ENCODE measurements around the gene SIM1. TPM values are rescaled to one million over a fixed set of nuclear protein-coding genes. Genes with fewer than 3 reads are reported as not detected.

The SIM1 gene
- total and polyA plus RNA-seq, 2 of the 8 experiments (the other 6 are each of a cell fraction or from before 2014, with no cell fraction given), result 0.02 to 0.39 TPM

GRCh38 chr6:100447900-100448748 is 16.6 kb downstream of the SIM1 start (continued):
- TF ChIP-seq CTBP2 (IDR thresholded peaks at IDR 0.05; ENCODE audit: borderline replicate concordance, insufficient read depth, insufficient read length, low read length), result peak; percentile 23
- peak; percentile 70 for TF ChIP-seq RNF2 (IDR thresholded peaks at IDR 0.05; ENCODE audit: borderline replicate concordance, low read depth, low read length, missing control alignments, poor library complexity, severe bottlenecking)
- TF ChIP-seq SRF (IDR thresholded peaks at IDR 0.05; ENCODE audit: low read depth, low read length), result 0 out of 2 replicates have a peak, but pooled peaks have one; percentile 36
- TF ChIP-seq SIN3A (conservative IDR thresholded peaks at IDR 0.05 in 1 of 2, IDR thresholded peaks at IDR 0.05 in 1 of 2; ENCODE audit: low read depth in 1 of 2, low read length in 2 of 2), result peak; percentile 35 to 61; a peak in 1 of 4 replicates
- peak; percentile 88 for TF ChIP-seq KDM4A (IDR thresholded peaks at IDR 0.05; ENCODE audit: low read depth, low read length, severe bottlenecking)
